Body of pancreas (tissue), 4 donors: Measurements from ENCODE around the gene CUZD1. TPM values are rescaled to one million over a fixed set of nuclear protein-coding genes. Genes with fewer than 3 reads are reported as not detected.

ENCODE experiments used
- ATAC-seq: fragments of 150-250 bp; one replicate; pipeline ENCODE4 v1.9.1; 2016
- DNase-seq, 4 donors: peaks; one replicate each; pipeline ENCODE4 v3.0.0-alpha.2; 2019
- H3K27ac ChIP-seq, 4 donors: fragments of 200-600 bp; sonication (generic); 1 replicate in 3 of 4; 2 replicates in 1 of 4; pipeline versions ENCODE4 v1.5.1 to v1.6.1; 2016 to 2019; ENCODE audit warnings: mild to moderate bottlenecking in 1 of 4, mixed read lengths in 1 of 4, moderate library complexity in 1 of 4
- H3K27me3 ChIP-seq, 2 donors: fragments of 200-600 bp; sonication (generic); one replicate each; pipeline ENCODE4 v1.6.0; 2016; ENCODE audit warnings: mild to moderate bottlenecking in 1 of 2
- H3K36me3 ChIP-seq, 2 donors: fragments of 200-600 bp; sonication (generic); replicated peaks in 1 of 2; 2 replicates each; pipeline ENCODE4 v1.5.1; 2016; ENCODE audit warnings: low read depth in 2 of 2; ENCODE audit not compliant: insufficient read depth in 1 of 2
- H3K4me1 ChIP-seq: fragments of 200-600 bp; sonication (generic); one replicate; pipeline ENCODE4 v1.6.0; 2016
- H3K4me3 ChIP-seq, 2 donors: fragments of 200-600 bp; sonication (generic); 1 replicate in 1 of 2; 2 replicates in 1 of 2; pipeline ENCODE4 v1.5.1; 2016 to 2019
- H3K9me3 ChIP-seq, 3 donors: fragments of 200-600 bp; sonication (generic); 1 replicate in 2 of 3; 2 replicates in 1 of 3; pipeline ENCODE4 v1.5.1; 2016
- POLR2A ChIP-seq, 3 donors: fragments of 450-650 bp; IDR thresholded peaks; one replicate each; pipeline ENCODE4 v1.6.1; 2016; ENCODE audit warnings: antibody characterized with exemption in 3 of 3, mild to moderate bottlenecking in 2 of 3
- WGBS, 2 donors: methylation state at CpG; one replicate each; pipeline ENCODE4 v1.1.5; 2017; 5-methylcytosine and 5-hydroxymethylcytosine counted together
- intact Hi-C: fragments of 100-400 bp; cut with DNase I; formaldehyde crosslinking; loops from one replicate; pipeline ENCODE4 v1.15.1; 2023
- total RNA-seq, 2 donors: library from RNA; depleted of rRNA; stranded (reverse); fragments of >200 nt; gene quantifications; one replicate each; pipeline ENCODE4 v1.1.0, GENCODE V29; 2016
- TF ChIP-seq, protein P1 (sequence below), 7 experiments: fragments of 450-650 bp in 4 of 7; fragments of 200-600 bp in 3 of 7; sonication (generic) in 3 of 7; IDR thresholded peaks; one replicate each; pipeline ENCODE4 v1.5.1; 2016 to 2019; ENCODE audit warnings: antibody characterized with exemption in 7 of 7

The CUZD1 gene
- total RNA-seq, 2 donors from 2014 or later = 225 to 837 TPM

DNA sequence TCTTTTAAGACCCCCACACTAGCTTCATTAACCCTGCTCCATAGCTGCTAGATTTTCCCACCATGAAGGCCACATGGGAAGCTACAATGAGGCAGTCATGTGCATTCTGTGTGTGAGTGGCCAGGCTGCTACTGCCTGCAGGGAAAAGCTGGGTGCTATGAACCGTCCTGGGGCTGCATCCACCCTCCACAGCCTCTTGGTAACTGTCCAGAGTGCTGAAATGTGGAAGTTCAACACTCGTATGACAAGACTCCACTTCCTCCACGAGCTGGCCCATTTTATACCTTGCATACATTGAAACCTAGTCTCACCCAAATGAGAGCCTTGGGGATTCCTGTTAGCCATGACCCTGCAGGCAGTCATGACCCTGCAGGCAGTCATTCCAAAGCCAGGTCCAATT is 59.4 kb downstream of the CUZD1 start:
- TF ChIP-seq, protein P1, sequence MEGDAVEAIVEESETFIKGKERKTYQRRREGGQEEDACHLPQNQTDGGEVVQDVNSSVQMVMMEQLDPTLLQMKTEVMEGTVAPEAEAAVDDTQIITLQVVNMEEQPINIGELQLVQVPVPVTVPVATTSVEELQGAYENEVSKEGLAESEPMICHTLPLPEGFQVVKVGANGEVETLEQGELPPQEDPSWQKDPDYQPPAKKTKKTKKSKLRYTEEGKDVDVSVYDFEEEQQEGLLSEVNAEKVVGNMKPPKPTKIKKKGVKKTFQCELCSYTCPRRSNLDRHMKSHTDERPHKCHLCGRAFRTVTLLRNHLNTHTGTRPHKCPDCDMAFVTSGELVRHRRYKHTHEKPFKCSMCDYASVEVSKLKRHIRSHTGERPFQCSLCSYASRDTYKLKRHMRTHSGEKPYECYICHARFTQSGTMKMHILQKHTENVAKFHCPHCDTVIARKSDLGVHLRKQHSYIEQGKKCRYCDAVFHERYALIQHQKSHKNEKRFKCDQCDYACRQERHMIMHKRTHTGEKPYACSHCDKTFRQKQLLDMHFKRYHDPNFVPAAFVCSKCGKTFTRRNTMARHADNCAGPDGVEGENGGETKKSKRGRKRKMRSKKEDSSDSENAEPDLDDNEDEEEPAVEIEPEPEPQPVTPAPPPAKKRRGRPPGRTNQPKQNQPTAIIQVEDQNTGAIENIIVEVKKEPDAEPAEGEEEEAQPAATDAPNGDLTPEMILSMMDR (IDR thresholded peaks at IDR 0.05) = no peak
- TF ChIP-seq POLR2A (IDR thresholded peaks at IDR 0.05) = no peak
- H3K27me3 ChIP-seq = no peaks in the 10 kb centered on the region
- ATAC-seq = no peak
- intact Hi-C loops = no loop called here
- no peaks in the 10 kb centered on the region for H3K4me1 ChIP-seq
- DNase-seq = peak in 1 of 4 donors; percentile 4
- no peaks in the 10 kb centered on the region for H3K36me3 ChIP-seq
- 5 to 10% methylated on average over 3 of the region's 3 CpGs for whole genome bisulfite sequencing, 2 donors
- H3K4me3 ChIP-seq = no peak overlapping the region
- no peaks in the 10 kb centered on the region for H3K9me3 ChIP-seq
- H3K27ac ChIP-seq = no peak overlapping the region

- H3K4me3 ChIP-seq = no peak overlapping the region
- H3K27ac ChIP-seq = no peak overlapping the region
- no peak for ATAC-seq
- no peaks in the 10 kb centered on the region for H3K4me1 ChIP-seq
- no peaks in the 10 kb centered on the region for H3K36me3 ChIP-seq
- no peak for TF ChIP-seq POLR2A (IDR thresholded peaks at IDR 0.05)
- TF ChIP-seq, protein P1 (IDR thresholded peaks at IDR 0.05) = no peak
- H3K27me3 ChIP-seq = no peaks in the 10 kb centered on the region
- DNase-seq = no peak
- no peaks in the 10 kb centered on the region for H3K9me3 ChIP-seq
- WGBS, 2 donors = 39 to 47% methylated on average over 1 of the region's 1 CpG
- intact Hi-C loops = no loop called here
Observed at GRCh38 chr10:122782911-122783310, 62.7 kb downstream of the CUZD1 start.

Other genes starting within 250 kb of the CUZD1 start
- not detected for gene C10orf120, start 146.0 kb downstream of the CUZD1 start, total RNA-seq
- gene FAM24B, start 33.7 kb upstream of the CUZD1 start, total RNA-seq = 1 to 10 TPM; 4.3 to 7.0 TPM
- gene FAM24A, start 64.8 kb upstream of the CUZD1 start, total RNA-seq = not detected
- gene C10orf88, start 108.4 kb upstream of the CUZD1 start, total RNA-seq = 1 to 10 TPM; 1.6 to 4.7 TPM
- 1 to 10 TPM; 1.6 to 1.8 TPM for gene PSTK, start 134.5 kb upstream of the CUZD1 start, total RNA-seq
- gene IKZF5, start 162.9 kb upstream of the CUZD1 start, total RNA-seq = 10 to 100 TPM in 1 of 2 donors, 1 to 10 TPM in 1; 3.6 to 10.4 TPM
- gene ACADSB, start 163.1 kb upstream of the CUZD1 start, total RNA-seq = 10 to 100 TPM; 13.8 to 21.8 TPM